GM23338 (cell line): ENCODE measurements around the gene SLC8A1. TPM values are rescaled to one million over a fixed set of nuclear protein-coding genes. Genes with fewer than 3 reads are reported as not detected.

Experiments used
- ATAC-seq: fragments of 200-7000 bp; cut with Tn5 transposase; 3 replicates; pipeline ENCODE4 v1.9.1; 2020
- DNase-seq: peaks from one replicate; pipeline ENCODE4 v3.0.0-alpha.2; 2015; ENCODE audit warnings: low spot score
- H2AFZ ChIP-seq: fragments of 200-600 bp; sonication (generic); 2 replicates; pipeline ENCODE4 v1.8.0; 2016; ENCODE audit warnings: antibody characterized with exemption, mild to moderate bottlenecking, moderate library complexity
- H3F3A ChIP-seq: fragments of 200-600 bp; sonication (generic); replicated peaks from 2 replicates; pipeline ENCODE4 v1.8.0; 2017; ENCODE audit warnings: antibody characterized with exemption, mixed run types, low read depth
- H3K27ac ChIP-seq: fragments of 200-600 bp; sonication (generic); 2 replicates; pipeline ENCODE4 v1.6.1; 2016; ENCODE audit warnings: low read depth
- H3K27me3 ChIP-seq: fragments of 200-600 bp; sonication (generic); 2 replicates; pipeline ENCODE4 v1.8.0; 2016; ENCODE audit warnings: mild to moderate bottlenecking, mixed run types, moderate library complexity; ENCODE audit not compliant: insufficient read depth
- H3K36me3 ChIP-seq: fragments of 200-600 bp; sonication (generic); 2 replicates; pipeline ENCODE4 v1.8.0; 2016; ENCODE audit warnings: mild to moderate bottlenecking; ENCODE audit not compliant: insufficient read depth
- H3K4me1 ChIP-seq: fragments of 200-600 bp; sonication (generic); 2 replicates; pipeline ENCODE4 v1.8.0; 2016; ENCODE audit warnings: mild to moderate bottlenecking, moderate library complexity; ENCODE audit not compliant: insufficient read depth
- H3K4me2 ChIP-seq: fragments of 200-600 bp; sonication (generic); 2 replicates; pipeline ENCODE4 v1.7.1; 2017; ENCODE audit warnings: mixed run types
- H3K4me3 ChIP-seq: fragments of 200-600 bp; sonication (generic); 2 replicates; pipeline ENCODE4 v1.6.1; 2016; ENCODE audit warnings: mixed run types
- H3K79me2 ChIP-seq: fragments of 200-600 bp; sonication (generic); replicated peaks from 2 replicates; pipeline ENCODE4 v1.8.0; 2017; ENCODE audit warnings: mild to moderate bottlenecking; ENCODE audit not compliant: insufficient read depth
- H3K9me2 ChIP-seq: fragments of 200-600 bp; sonication (generic); 2 replicates; pipeline ENCODE4 v1.8.0; 2017; ENCODE audit not compliant: insufficient read depth
- H4K20me1 ChIP-seq: fragments of 200-600 bp; sonication (generic); replicated peaks from 2 replicates; pipeline ENCODE4 v1.8.0; 2017; ENCODE audit warnings: mild to moderate bottlenecking; ENCODE audit not compliant: insufficient read depth
- H3K27ac Mint-ChIP-seq: 2 replicates; pipeline ENCODE4 v1.8.0; 2020; ENCODE audit warnings: inconsistent platforms, mild to moderate bottlenecking, moderate library complexity, mixed read lengths
- H3K27me3 Mint-ChIP-seq: 3 replicates; pipeline ENCODE4 v1.8.0; 2022; ENCODE audit warnings: low read depth, mild to moderate bottlenecking, moderate library complexity, mixed read lengths, inconsistent platforms; ENCODE audit not compliant: insufficient read depth, poor library complexity
- H3K36me3 Mint-ChIP-seq: 3 replicates; pipeline ENCODE4 v1.8.0; 2021; ENCODE audit warnings: low read depth, mild to moderate bottlenecking, inconsistent platforms, moderate library complexity, mixed read lengths
- H3K4me1 Mint-ChIP-seq: 3 replicates; pipeline ENCODE4 v1.8.0; 2020; ENCODE audit warnings: mild to moderate bottlenecking, inconsistent platforms, mixed read lengths
- H3K4me3 Mint-ChIP-seq: 3 replicates; pipeline ENCODE4 v1.8.0; 2021; ENCODE audit warnings: moderate library complexity, mild to moderate bottlenecking, inconsistent platforms, mixed read lengths
- H3K9me3 Mint-ChIP-seq: 3 replicates; pipeline ENCODE4 v1.8.0; 2020; ENCODE audit warnings: moderate library complexity, mild to moderate bottlenecking, inconsistent platforms, mixed read lengths
- CREB1 ChIP-seq: fragments of 250-450 bp; sonication (Bioruptor Pico); IDR thresholded peaks from 2 replicates; pipeline ENCODE4 v1.5.0; 2020; ENCODE audit warnings: low read depth, mild to moderate bottlenecking, moderate library complexity
- EZH2 ChIP-seq: fragments of 200-600 bp; sonication (generic); IDR thresholded peaks from one replicate; pipeline ENCODE4 v1.8.0; 2017; ENCODE audit warnings: antibody characterized with exemption, mild to moderate bottlenecking, low read depth; ENCODE audit not compliant: unreplicated experiment
- EZH2phosphoT487 ChIP-seq: fragments of 200-600 bp; sonication (generic); IDR thresholded peaks from one replicate; pipeline ENCODE4 v1.8.1; 2018; ENCODE audit warnings: antibody characterized with exemption; ENCODE audit not compliant: unreplicated experiment
- JUNB ChIP-seq: IDR thresholded peaks from one replicate; pipeline ENCODE4 v1.6.1; 2016; ENCODE audit warnings: antibody characterized with exemption; ENCODE audit not compliant: unreplicated experiment
- NANOG ChIP-seq: IDR thresholded peaks from 2 replicates; pipeline ENCODE4 v1.6.1; 2016; ENCODE audit warnings: antibody characterized with exemption, borderline replicate concordance
- POLR2AphosphoS5 ChIP-seq: IDR thresholded peaks from 2 replicates; pipeline ENCODE4 v1.6.1; 2016; ENCODE audit warnings: antibody characterized with exemption, low read depth
- REST ChIP-seq: IDR thresholded peaks from one replicate; pipeline ENCODE4 v1.6.1; 2018; ENCODE audit warnings: antibody characterized with exemption; ENCODE audit not compliant: unreplicated experiment
- STAT1 ChIP-seq: IDR thresholded peaks from one replicate; pipeline ENCODE4 v1.6.1; 2016; ENCODE audit warnings: antibody characterized with exemption; ENCODE audit not compliant: unreplicated experiment
- ZNF114 ChIP-seq: fragments of 250-450 bp; sonication (Bioruptor Pico); IDR thresholded peaks from 2 replicates; pipeline ENCODE4 v1.5.0; 2020; ENCODE audit warnings: mild to moderate bottlenecking, moderate library complexity
- ZNF331 ChIP-seq: fragments of 250-450 bp; sonication (Bioruptor Pico); IDR thresholded peaks from 2 replicates; pipeline ENCODE4 v1.5.0; 2020; ENCODE audit warnings: low read depth, mild to moderate bottlenecking, moderate library complexity
- ZNF462 ChIP-seq: fragments of 250-450 bp; sonication (Bioruptor Pico); IDR thresholded peaks from 2 replicates; pipeline ENCODE4 v1.5.0; 2020; ENCODE audit warnings: mild to moderate bottlenecking, moderate library complexity
- polyA plus RNA-seq: library from polyadenylated mRNA; unstranded; fragments of >200 nt; fragmentation: Nextera tagmentation; extraction: Ambion mirVana; gene quantifications from 2 replicates; pipeline ENCODE4 v1.2.1, GENCODE V29; 2016
- total RNA-seq: library from RNA; depleted of rRNA; stranded (reverse); fragments of >200 nt; shearing (Covaris generic); gene quantifications from 2 replicates; pipeline ENCODE4 v1.2.3, GENCODE V29; 2014
- TF ChIP-seq, protein P1 (sequence below), 2 experiments: fragments of 200-600 bp in 1 of 2; sonication (generic) in 1 of 2; conservative IDR thresholded peaks; 2 replicates each; pipeline versions ENCODE4 v1.5.1 to v1.6.1; 2016 to 2017; ENCODE audit warnings: antibody characterized with exemption in 2 of 2, low read depth in 2 of 2, mild to moderate bottlenecking in 2 of 2, moderate library complexity in 1 of 2
- TF ChIP-seq, protein P2 (sequence below): IDR thresholded peaks from 2 replicates; pipeline ENCODE4 v1.6.1; 2016; ENCODE audit warnings: antibody characterized with exemption

SLC8A1 gene
- total and polyA plus RNA-seq, 2 experiments from 2014 or later: 2.5 to 3.3 TPM

- H3K27ac Mint-ChIP-seq: no peak overlapping the region
- no peaks in the 10 kb centered on the region for H4K20me1 ChIP-seq
- no peaks in the 10 kb centered on the region for H3K9me2 ChIP-seq
- H3K27ac ChIP-seq: no peak overlapping the region
- no peak for TF ChIP-seq REST
- no peak for TF ChIP-seq EZH2
- no peak for TF ChIP-seq POLR2AphosphoS5
- no peak for TF ChIP-seq ZNF114 (CRISPR knock-in tag)
- TF ChIP-seq, protein P1, sequence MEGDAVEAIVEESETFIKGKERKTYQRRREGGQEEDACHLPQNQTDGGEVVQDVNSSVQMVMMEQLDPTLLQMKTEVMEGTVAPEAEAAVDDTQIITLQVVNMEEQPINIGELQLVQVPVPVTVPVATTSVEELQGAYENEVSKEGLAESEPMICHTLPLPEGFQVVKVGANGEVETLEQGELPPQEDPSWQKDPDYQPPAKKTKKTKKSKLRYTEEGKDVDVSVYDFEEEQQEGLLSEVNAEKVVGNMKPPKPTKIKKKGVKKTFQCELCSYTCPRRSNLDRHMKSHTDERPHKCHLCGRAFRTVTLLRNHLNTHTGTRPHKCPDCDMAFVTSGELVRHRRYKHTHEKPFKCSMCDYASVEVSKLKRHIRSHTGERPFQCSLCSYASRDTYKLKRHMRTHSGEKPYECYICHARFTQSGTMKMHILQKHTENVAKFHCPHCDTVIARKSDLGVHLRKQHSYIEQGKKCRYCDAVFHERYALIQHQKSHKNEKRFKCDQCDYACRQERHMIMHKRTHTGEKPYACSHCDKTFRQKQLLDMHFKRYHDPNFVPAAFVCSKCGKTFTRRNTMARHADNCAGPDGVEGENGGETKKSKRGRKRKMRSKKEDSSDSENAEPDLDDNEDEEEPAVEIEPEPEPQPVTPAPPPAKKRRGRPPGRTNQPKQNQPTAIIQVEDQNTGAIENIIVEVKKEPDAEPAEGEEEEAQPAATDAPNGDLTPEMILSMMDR (conservative IDR thresholded peaks at IDR 0.05; ENCODE audit: low read depth in 2 of 2): no peak
- no peak for TF ChIP-seq JUNB
- TF ChIP-seq ZNF462 (CRISPR knock-in tag): no peak
- TF ChIP-seq STAT1: no peak
- no peak for TF ChIP-seq CREB1 (CRISPR knock-in tag)
- TF ChIP-seq, protein P2, sequence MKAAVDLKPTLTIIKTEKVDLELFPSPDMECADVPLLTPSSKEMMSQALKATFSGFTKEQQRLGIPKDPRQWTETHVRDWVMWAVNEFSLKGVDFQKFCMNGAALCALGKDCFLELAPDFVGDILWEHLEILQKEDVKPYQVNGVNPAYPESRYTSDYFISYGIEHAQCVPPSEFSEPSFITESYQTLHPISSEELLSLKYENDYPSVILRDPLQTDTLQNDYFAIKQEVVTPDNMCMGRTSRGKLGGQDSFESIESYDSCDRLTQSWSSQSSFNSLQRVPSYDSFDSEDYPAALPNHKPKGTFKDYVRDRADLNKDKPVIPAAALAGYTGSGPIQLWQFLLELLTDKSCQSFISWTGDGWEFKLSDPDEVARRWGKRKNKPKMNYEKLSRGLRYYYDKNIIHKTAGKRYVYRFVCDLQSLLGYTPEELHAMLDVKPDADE: no peak
- no peak for TF ChIP-seq ZNF331 (CRISPR knock-in tag)
- no peak for TF ChIP-seq NANOG
- no peak for TF ChIP-seq EZH2phosphoT487
- no peaks in the 10 kb centered on the region for H3K36me3 Mint-ChIP-seq
- no peak overlapping the region for H3K4me3 ChIP-seq
- no peak overlapping the region for H3K4me3 Mint-ChIP-seq
- H3K4me1 ChIP-seq: no peaks in the 10 kb centered on the region
- ATAC-seq (no peak), DNase-seq (no peak)
- H2AFZ ChIP-seq: no peak overlapping the region
- no peaks in the 10 kb centered on the region for H3K27me3 Mint-ChIP-seq
- no peaks in the 10 kb centered on the region for H3K27me3 ChIP-seq
- H3K4me2 ChIP-seq: no peak overlapping the region
- no peaks in the 10 kb centered on the region for H3K79me2 ChIP-seq
- no peaks in the 10 kb centered on the region for H3K9me3 Mint-ChIP-seq
- no peaks in the 10 kb centered on the region; the same call in 2 of the 3 replicates for H3K4me1 Mint-ChIP-seq
- no peaks in the 10 kb centered on the region for H3F3A ChIP-seq
- no peaks in the 10 kb centered on the region for H3K36me3 ChIP-seq
These were observed 112.9 kb downstream of the SLC8A1 start for GRCh38 chr2:40339026-40339425.
